Fibroblast of pulmonary artery (primary cell): ENCODE measurements around the gene TUBA1C.
"Not testable (repeated sequence)": the region's sequence is repeated elsewhere in the genome, so short reads cannot be mapped to it uniquely, and the experiment has no call there.

Source experiments
- DNase-seq: peaks from one replicate; pipeline ENCODE4 v3.0.0-alpha.2; 2010; ENCODE audit warnings: low read depth
- H3K4me3 ChIP-seq: replicated peaks from 2 replicates; pipeline ENCODE4 v1.5.1; 2011; ENCODE audit warnings: low read depth, mild to moderate bottlenecking, control low read depth, low read length, moderate library complexity
- TF ChIP-seq, protein P1 (sequence below): IDR thresholded peaks from 2 replicates; pipeline ENCODE4 v1.5.1; 2011; ENCODE audit warnings: mild to moderate bottlenecking, control low read depth, low read length, inconsistent platforms; ENCODE audit errors: missing control alignments

The TUBA1C gene

DNA sequence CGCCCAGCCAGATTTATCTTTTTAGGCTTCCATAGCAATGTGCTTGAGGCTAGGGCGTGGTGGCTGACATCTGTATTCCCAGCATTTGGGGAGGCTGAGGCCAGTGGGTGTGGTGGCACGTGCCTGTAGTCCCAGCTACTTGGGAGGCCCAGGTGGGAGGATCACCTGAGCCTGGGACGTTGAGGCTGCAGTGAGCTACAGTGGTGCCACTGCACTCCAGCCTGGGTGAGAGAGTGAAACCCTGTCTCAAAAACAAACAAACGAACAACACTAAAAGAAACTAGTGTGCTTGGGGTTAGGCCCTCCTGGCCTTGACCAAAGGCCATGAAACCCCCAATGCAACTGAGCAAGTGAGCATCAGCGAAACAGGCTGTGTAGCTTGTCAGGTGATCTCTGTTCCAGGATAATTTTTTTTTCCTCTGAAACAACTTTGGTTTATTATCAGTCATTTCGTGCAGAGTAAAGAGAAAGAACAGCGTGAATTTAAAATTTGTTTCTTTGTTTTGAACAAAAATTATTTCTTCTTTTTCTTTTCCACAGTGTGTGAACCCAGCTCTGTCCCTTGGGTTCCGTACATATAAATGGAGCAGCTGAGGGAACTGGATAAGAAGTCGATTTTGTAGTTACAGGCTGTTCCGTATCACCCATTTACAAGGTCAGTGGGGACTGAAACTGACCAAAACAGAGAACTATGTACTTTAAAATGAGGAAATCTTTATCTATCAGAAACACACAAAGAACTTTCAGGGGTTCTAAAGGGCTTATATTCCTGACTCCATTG, 8.8 kb upstream of the TUBA1C start:
- no peak overlapping the region for H3K4me3 ChIP-seq
- DNase-seq: no peak
- TF ChIP-seq, protein P1, sequence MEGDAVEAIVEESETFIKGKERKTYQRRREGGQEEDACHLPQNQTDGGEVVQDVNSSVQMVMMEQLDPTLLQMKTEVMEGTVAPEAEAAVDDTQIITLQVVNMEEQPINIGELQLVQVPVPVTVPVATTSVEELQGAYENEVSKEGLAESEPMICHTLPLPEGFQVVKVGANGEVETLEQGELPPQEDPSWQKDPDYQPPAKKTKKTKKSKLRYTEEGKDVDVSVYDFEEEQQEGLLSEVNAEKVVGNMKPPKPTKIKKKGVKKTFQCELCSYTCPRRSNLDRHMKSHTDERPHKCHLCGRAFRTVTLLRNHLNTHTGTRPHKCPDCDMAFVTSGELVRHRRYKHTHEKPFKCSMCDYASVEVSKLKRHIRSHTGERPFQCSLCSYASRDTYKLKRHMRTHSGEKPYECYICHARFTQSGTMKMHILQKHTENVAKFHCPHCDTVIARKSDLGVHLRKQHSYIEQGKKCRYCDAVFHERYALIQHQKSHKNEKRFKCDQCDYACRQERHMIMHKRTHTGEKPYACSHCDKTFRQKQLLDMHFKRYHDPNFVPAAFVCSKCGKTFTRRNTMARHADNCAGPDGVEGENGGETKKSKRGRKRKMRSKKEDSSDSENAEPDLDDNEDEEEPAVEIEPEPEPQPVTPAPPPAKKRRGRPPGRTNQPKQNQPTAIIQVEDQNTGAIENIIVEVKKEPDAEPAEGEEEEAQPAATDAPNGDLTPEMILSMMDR: no peak

DNA sequence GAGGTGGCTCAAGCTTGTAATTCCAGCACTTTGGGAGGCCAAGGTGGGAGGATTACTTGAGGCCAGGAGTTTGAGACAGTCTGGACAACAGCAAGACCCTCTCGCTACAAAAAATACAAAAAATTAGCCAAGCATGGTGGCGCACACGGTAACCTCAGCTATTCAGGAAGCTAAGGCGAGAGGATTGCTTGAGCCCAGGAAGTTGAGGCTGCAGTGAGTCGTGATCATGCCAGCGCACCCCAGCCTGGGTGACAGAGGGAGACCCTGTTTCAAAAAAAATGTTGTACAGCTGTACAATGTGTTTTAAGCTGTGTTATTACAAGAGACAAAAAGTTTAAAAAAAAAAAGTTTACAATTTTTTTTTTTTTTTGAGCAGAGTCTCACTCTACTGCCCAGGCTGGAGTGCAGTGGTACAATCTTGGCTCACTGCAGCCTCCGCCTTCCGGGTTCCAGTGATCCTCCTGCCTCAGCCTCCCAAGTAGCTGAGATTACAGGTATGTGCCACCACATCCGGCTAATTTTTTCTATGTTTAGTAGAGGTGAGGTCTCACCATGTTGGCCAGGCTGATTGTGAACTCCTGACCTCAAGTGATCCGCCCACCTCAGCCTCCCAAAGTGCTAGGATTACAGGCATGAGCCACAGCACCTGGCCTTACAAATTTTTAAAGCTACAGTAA, 7.2 kb upstream of the TUBA1C start:
- not testable (repeated sequence) for DNase-seq, H3K4me3 ChIP-seq

DNA sequence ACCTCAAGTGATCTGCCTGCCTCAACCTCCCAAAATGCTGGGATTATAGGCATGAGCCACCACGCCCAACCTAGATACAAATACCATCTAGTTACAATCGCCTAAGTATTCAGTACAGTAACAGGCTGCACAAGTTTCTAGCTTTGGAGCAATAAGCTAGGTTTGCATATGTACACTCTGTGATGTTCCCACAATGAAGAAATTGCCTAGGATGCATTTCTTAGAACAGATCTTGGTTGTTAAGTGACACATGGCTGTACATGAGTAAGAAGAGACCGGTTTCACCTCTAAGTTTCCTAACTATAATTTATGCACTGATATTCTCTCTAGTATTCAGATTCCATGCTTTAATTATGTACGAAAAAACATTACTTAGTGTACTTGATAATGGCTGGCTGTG, 5.4 kb upstream of the TUBA1C start:
- no peak for DNase-seq
- TF ChIP-seq, protein P1: no peak
- H3K4me3 ChIP-seq: no peak overlapping the region

DNA sequence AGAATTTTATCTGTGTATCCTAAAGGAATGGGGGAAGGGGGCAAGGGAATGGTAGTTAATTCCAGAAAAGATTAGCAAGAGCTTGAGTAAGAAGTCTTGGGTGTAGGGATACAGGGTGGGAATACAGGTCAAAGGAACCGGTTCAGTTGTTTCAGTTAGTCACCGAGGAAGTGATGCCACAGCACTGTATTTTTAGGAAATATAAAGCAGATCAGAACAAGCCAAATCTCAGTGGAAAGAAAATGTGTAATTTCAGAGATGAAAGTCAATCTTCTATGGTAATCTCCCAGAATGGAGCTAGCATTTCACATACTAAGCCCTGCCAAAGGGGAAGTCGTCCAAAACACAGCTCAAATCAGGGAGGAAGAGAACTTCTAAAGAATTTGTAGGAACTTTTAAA, 4.7 kb upstream of the TUBA1C start:
- no peak overlapping the region for H3K4me3 ChIP-seq
- TF ChIP-seq, protein P1: no peak
- peak; percentile 74 for DNase-seq

DNA sequence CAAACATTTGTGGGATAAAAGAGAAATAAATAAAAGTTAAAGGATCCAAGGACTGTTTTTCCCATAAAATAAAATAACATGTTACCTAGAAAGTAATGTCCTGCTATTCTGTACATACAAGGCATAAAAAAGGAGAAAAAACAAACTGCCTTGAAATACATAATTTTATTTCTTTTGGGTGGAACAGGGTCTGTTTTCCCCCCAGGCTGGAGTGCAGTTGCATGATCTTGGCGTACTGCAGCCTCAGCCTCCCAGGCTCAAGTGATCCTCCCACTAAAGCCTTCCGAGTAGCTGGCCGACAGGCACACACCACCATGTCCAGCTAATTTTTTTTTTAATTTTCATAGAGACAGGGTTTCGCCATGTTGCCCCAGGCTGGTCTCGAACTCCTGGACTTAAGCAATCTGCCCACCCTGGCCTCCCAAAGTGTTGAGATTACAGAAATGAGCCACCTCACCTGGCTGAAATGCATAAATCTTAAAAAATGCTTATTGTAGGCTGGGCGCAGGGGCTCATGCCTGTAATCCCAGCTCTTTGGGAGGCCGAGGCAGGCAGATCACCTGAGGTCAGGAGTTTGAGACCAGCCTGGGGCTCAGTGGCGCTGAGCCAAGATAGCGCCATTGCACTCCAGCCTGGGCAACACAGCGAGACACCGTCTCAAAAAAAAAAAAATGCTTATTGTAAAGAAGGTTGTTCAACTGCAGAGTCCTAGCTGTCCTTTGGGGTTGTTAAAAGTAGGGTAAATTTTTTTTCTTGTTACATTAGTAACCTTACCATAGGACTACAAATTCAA, 4.1 kb upstream of the TUBA1C start:
- DNase-seq: no peak
- H3K4me3 ChIP-seq: no peak overlapping the region
- TF ChIP-seq, protein P1: no peak

DNA sequence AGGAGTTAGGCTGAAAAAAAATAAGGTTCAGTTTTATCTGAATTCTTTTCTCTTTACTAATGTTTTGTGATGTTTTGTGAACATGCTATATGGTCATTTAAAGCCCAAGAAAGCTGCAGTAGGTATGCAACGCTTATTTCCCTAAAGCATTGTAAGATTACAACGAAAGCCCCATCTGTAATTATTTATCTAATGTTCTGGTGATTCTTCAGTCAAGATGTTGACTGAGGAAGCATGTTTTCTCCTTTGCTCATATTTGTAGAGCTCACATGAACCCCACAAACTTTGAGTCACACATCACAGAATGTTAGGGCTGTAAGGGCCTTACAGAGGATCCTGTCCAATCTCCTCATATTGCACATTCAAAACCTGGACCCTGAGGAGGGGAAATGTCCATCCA, 3.2 kb upstream of the TUBA1C start:
- H3K4me3 ChIP-seq: no peak overlapping the region
- TF ChIP-seq, protein P1: no peak
- no peak for DNase-seq

DNA sequence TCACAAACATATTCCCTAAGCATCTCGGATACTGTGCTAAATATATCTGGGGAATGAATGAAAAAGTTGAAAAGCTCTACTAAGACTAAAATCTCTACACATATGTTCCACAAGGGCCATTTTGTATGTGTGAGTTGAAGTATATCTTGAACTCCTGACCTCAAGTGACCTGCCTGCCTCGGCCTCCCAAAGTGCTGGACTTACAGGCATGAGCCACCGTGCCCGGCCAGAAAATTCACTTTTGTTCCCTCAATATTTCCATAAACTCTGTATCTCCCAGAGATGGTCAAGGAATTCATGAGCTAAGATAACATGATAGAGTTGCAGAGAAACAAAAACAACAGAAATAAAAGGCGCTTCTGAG, 1.5 kb upstream of the TUBA1C start:
- TF ChIP-seq, protein P1: no peak
- H3K4me3 ChIP-seq: no peak overlapping the region
- no peak for DNase-seq
